GM11168 (cell line): ENCODE results near the gene DNAH2.

Experiments used
- in situ Hi-C: fragments of 300-500 bp; cut with MboI; formaldehyde crosslinking; loops from one replicate; pipeline ENCODE4 v1.12.0; 2022; ENCODE audit warnings: low sequenced_read_pairs; ENCODE audit not compliant: unreplicated experiment

Gene DNAH2

DNA sequence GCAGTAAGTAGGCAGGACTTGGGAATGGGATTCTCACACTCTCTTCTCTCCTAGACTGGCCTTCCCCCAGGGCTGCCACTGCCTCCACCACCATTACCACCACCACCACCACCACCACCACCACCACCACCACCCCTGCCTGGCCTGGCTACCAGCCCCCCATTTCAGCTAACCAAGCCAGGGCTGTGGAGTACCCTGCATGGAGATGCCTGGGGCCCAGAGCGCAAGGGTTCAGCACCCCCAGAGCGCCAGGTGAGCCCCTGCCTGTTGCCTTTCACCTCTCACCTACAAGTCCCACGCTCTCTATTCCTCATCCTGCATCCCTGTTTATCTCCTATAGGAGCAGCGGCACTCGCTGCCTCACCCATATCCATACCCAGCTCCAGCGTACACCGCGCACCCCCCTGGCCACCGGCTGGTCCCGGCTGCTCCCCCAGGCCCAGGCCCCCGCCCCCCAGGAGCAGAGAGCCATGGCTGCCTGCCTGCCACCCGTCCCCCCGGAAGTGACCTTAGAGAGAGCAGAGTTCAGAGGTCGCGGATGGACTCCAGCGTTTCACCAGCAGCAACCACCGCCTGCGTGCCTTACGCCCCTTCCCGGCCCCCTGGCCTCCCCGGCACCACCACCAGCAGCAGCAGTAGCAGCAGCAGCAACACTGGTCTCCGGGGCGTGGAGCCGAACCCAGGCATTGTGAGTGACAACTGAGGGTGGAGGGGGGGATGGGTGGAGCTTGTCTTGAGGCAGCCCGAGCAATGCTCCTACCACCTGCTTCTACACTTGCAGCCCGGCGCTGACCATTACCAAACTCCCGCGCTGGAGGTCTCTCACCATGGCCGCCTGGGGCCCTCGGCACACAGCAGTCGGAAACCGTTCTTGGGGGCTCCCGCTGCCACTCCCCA, 129.5 kb downstream of the DNAH2 start:
- in situ Hi-C loops = no loop called here

DNA sequence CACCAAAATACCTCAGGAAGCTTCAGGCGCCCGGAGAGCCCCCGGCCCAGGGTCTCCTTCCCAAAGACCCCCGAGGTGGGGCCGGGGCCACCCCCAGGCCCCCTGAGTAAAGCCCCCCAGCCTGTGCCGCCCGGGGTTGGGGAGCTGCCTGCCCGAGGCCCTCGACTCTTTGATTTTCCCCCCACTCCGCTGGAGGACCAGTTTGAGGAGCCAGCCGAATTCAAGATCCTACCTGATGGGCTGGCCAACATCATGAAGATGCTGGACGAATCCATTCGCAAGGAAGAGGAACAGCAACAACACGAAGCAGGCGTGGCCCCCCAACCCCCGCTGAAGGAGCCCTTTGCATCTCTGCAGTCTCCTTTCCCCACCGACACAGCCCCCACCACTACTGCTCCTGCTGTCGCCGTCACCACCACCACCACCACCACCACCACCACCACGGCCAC, 130.6 kb downstream of the DNAH2 start:
- in situ Hi-C loops = no loop called here

DNA sequence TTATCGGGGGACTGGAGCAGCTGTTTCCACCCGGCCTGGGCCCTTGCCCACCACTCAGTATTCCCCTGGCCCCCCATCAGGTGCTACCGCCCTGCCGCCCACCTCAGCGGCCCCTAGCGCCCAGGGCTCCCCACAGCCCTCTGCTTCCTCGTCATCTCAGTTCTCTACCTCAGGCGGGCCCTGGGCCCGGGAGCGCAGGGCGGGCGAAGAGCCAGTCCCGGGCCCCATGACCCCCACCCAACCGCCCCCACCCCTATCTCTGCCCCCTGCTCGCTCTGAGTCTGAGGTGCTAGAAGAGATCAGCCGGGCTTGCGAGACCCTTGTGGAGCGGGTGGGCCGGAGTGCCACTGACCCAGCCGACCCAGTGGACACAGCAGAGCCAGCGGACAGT, 131.2 kb downstream of the DNAH2 start:
- in situ Hi-C loops = no loop called here

DNA sequence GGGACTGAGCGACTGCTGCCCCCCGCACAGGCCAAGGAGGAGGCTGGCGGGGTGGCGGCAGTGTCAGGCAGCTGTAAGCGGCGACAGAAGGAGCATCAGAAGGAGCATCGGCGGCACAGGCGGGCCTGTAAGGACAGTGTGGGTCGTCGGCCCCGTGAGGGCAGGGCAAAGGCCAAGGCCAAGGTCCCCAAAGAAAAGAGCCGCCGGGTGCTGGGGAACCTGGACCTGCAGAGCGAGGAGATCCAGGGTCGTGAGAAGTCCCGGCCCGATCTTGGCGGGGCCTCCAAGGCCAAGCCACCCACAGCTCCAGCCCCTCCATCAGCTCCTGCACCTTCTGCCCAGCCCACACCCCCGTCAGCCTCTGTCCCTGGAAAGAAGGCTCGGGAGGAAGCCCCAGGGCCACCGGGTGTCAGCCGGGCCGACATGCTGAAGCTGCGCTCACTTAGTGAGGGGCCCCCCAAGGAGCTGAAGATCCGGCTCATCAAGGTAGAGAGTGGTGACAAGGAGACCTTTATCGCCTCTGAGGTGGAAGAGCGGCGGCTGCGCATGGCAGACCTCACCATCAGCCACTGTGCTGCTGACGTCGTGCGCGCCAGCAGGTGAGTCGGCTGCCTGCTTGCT, 131.7 kb downstream of the DNAH2 start:
- in situ Hi-C loops = no loop called here

DNA sequence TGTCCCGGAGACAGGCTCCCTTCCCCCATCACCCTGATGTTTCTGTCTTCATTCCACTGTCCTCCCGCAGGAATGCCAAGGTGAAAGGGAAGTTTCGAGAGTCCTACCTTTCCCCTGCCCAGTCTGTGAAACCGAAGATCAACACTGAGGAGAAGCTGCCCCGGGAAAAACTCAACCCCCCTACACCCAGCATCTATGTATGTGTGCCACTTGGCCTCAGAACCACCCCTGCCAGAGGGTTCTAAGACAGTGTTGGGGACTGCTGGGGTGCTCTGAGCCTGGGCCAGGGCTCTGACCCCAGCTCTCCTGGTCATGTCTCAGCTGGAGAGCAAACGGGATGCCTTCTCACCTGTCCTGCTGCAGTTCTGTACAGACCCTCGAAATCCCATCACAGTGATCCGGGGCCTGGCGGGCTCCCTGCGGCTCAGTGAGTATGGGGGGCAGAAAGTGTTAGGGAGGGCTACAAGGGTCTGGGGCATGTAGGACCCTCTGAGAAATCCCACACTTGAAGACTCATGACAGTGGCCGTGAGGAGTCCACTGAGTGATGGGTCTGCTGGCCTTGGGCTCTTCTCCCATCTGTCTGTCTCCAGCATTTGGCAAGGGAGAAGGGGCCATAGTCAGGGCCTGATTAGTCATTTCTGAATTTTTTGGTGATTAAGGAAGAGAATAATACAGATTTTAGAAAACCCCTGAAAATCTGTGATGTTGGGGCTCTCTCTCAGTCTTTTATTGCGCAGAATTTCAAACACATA, 132.4 kb downstream of the DNAH2 start:
- in situ Hi-C loops = no loop called here

DNA sequence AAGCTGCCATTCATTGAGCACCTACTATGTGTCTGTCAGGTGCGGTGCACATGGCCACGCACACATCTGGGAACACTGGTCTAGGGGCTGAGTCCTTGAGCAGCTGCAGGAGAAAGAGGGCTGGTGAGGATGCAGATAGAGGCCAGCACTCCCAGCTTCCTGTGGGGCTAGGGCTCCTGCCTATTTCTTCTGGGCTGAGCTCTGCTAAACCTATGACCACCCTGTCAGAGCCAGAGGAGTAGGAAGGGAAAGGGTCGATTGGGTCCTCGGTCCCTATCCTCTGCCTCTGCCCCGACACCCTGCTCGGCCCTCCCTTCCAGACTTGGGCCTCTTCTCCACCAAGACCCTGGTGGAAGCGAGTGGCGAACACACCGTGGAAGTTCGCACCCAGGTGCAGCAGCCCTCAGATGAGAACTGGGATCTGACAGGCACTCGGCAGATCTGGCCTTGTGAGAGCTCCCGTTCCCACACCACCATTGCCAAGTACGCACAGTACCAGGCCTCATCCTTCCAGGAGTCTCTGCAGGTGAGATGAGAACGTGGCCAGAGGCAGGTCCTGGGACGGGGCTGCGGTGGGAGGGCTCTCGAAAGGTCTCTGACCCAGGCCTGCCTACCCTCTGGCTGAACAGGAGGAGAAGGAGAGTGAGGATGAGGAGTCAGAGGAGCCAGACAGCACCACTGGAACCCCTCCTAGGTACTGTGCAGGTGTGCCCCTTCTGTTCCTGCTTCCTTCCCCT, 133.3 kb downstream of the DNAH2 start:
- in situ Hi-C loops = no loop called here

DNA sequence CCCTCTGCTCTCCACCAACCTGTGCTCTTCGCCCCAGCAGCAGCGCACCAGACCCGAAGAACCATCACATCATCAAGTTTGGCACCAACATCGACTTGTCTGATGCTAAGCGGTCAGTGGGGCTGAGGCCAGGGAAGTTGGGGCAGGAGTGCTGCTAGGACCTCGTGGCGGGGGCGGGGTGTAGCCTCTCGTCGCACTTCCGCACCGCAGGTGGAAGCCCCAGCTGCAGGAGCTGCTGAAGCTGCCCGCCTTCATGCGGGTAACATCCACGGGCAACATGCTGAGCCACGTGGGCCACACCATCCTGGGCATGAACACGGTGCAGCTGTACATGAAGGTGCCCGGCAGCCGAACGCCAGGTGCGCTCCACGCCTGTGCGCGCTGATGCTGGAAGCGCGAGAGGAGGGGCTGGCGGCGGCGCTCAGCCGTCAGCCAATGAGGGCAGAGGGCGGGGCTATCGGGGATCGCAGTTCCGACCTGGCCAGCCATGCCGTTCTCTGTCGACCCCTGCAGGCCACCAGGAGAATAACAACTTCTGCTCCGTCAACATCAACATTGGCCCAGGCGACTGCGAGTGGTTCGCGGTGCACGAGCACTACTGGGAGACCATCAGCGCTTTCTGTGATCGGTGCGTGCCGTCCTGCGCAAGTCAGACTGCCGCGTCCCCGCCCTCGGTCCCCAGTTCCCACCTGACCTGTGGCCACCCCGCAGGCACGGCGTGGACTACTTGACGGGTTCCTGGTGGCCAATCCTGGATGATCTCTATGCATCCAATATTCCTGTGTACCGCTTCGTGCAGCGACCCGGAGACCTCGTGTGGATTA, 134.1 kb downstream of the DNAH2 start:
- in situ Hi-C loops = no loop called here

DNA sequence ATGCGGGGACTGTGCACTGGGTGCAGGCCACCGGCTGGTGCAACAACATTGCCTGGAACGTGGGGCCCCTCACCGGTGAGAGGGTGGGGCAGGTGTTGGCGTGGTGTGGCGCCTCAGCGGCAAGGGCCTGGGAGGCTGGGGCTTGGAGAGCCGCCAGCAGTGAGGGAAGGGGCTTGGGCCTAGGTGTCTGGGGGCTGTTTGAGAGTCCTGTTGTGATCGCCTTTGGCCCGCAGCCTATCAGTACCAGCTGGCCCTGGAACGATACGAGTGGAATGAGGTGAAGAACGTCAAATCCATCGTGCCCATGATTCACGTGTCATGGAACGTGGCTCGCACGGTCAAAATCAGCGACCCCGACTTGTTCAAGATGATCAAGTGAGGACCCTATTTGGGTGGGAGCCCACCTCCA, 134.7 kb downstream of the DNAH2 start:
- in situ Hi-C loops = no loop called here

DNA sequence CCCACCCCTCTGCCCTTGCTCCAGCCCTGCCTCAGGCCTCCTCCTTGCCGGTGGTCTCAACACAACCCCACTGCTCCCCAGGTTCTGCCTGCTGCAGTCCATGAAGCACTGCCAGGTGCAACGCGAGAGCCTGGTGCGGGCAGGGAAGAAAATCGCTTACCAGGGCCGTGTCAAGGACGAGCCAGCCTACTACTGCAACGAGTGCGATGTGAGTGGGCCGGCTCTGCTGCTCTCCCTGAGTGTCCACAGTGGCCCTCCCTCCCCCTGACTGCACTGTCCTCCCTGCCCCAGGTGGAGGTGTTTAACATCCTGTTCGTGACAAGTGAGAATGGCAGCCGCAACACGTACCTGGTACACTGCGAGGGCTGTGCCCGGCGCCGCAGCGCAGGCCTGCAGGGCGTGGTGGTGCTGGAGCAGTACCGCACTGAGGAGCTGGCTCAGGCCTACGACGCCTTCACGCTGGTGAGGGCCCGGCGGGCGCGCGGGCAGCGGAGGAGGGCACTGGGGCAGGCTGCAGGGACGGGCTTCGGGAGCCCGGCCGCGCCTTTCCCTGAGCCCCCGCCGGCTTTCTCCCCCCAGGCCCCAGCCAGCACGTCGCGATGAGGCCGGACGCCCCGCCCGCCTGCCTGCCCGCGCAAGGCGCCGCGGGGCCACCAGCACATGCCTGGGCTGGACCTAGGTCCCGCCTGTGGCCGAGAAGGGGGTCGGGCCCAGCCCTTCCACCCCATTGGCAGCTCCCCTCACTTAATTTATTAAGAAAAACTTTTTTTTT, 135.6 kb downstream of the DNAH2 start:
- in situ Hi-C loops = no loop called here

DNA sequence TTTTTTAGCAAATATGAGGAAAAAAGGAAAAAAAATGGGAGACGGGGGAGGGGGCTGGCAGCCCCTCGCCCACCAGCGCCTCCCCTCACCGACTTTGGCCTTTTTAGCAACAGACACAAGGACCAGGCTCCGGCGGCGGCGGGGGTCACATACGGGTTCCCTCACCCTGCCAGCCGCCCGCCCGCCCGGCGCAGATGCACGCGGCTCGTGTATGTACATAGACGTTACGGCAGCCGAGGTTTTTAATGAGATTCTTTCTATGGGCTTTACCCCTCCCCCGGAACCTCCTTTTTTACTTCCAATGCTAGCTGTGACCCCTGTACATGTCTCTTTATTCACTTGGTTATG, 136.1 kb downstream of the DNAH2 start:
- in situ Hi-C loops = no loop called here

DNA sequence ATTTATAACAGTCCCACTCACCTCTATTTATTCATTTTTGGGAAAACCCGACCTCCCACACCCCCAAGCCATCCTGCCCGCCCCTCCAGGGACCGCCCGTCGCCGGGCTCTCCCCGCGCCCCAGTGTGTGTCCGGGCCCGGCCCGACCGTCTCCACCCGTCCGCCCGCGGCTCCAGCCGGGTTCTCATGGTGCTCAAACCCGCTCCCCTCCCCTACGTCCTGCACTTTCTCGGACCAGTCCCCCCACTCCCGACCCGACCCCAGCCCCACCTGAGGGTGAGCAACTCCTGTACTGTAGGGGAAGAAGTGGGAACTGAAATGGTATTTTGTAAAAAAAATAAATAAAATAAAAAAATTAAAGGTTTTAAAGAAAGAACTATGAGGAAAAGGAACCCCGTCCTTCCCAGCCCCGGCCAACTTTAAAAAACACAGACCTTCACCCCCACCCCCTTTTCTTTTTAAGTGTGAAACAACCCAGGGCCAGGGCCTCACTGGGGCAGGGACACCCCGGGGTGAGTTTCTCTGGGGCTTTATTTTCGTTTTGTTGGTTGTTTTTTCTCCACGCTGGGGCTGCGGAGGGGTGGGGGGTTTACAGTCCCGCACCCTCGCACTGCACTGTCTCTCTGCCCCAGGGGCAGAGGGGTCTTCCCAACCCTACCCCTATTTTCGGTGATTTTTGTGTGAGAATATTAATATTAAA, 136.7 kb downstream of the DNAH2 start:
- in situ Hi-C loops = no loop called here

DNA sequence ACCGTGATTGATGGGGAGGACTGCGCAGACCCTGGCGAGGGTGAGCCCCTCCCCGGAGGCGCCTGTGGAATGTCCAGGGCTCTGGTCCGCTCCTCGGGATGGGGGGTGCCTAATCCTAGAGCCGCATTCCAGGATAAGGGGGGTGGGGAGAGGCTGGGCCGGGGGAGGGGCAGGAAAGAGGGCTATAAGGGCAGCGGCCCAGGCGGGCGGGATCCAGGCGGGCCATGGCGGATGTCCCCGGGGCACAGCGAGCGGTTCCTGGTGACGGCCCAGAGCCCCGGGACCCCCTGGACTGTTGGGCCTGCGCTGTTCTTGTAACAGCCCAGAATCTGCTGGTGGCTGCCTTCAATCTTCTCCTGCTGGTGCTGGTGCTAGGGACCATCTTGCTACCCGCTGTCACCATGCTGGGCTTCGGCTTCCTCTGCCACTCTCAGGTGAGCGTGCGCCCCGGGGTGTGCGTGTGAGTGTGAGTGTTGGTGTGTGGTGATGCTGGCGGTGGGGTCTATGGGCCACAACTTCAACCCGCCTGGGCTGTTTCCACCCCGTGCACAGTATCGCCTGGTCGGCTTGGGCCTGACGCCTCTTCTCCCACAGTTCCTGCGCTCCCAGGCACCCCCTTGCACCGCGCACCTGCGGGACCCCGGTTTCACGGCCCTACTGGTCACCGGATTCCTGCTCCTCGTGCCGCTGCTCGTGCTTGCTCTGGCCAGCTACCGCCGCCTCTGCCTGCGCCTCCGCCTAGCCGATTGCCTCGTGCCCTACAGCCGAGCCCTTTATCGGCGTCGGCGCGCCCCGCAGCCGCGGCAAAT, 137.5 kb downstream of the DNAH2 start, which contains the start of gene TMEM88:
Gene TMEM88 (plus strand): TSS at position 216 of the 809 bp plus-strand sequence. CDS start 9 bp downstream, at position 225.
- in situ Hi-C loops = no loop called here

DNA sequence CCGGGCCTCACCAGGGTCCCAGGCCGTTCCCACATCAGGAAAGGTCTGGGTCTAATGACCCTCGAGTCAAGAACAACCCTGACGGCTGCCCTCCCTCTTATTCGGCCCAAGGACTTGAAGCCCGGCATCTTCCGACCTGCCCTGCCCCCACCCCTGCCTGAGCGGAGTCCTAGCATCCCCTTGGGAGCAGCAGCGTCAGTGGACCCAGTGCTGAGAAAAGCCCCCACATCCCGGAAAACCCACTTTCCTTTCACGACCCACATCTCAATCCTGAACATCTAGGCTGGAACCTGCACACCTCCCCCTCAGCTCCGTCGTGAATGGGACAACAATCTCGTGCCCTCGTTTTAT, 138.1 kb downstream of the DNAH2 start:
- in situ Hi-C loops = no loop called here

DNA sequence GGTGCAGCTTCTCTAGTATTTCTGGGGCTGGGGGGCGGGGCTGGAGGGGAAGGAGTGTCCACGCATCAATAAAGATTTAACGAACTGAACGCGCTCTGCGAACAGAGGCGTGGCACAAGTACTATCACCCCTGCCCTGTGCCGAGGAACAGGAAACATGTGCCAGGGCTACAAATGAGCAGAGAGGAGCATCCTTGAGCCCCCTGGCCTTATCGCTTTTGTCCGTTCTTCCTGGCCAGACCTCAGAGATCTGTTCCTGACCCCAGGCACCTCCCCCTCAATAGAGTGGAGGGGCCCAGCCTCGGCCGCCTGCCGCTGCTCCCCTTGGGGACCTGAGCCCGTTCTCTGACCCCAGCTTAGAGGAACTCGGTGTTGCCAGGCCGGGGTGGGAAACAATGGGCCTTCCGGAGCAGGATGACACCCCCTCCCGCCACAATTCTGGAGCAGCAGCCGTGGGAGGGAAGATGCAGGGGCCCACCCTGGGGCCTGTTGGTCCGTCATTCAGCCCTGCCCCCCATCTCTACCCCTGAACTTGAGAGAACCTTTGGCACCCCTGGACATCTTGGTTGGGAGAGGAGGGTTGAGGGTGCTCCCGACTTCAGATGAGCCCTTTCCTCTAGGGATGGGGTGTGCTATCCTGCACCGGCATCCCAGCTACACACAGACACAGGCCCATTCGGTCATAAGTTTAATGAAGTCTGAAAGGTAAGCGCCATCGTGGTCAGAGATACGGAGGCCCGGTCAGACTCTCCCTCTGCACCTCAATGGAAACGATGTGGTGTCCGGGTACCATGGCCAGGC, 138.7 kb downstream of the DNAH2 start:
- in situ Hi-C loops = no loop called here

DNA sequence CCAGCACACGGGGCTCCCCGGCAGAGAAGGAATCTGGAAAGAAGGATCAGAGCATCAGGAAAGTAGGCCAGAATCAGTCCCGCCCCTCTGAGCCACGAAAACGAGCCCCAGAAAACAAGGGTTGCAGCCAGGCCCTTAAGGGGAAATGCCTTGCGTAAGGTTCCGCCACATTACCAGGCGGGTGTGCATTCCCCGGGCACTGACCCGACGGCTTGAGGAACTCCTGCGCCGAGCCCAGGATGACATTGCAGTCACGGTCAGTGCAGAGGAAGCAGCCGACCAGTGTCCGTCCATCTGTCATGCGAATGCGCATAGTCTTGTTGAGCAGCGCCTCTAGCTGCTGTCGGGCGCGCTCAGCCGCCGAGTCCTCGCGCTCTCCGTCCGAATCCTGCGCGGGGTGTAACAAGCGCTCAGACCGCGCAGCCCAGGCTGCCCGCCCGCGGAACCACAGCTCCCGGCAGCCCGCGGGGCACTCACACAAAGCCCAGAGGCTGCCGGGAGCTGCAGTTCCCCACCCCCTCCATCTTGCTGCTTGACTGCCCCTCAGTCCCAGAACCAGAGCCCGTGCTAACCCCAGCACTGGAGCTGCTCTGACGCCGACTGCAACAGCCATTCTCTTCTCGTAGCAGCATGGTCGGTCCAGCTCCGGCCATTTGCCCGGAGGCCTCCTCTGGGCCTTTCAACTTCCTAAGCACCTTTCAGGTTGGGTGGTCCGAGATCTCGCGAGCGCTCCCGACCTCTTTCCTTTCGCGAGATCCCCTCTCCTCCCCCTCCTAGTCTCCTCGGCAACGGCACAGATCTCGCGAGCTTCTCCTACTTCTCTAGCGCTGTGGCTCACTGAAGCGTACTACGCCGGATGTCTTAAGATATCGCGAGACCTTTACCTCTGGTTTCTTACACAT, 139.5 kb downstream of the DNAH2 start, which contains the start of gene NAA38:
Gene NAA38 (minus strand): TSS at position 749 of the 902 bp plus-strand sequence. CDS start 96 bp downstream, at position 653.
- in situ Hi-C loops = no loop called here
